Measurements from ENCODE around the gene HOXB4.

GRCh38 chr17:48619826-48620449 is 41.8 kb upstream of the HOXB4 start:
- TF ChIP-seq, protein P1, sequence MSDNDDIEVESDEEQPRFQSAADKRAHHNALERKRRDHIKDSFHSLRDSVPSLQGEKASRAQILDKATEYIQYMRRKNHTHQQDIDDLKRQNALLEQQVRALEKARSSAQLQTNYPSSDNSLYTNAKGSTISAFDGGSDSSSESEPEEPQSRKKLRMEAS (CRISPR knock-in tag; IDR thresholded peaks at IDR 0.05) = no peak
- TF ChIP-seq, protein P2, sequence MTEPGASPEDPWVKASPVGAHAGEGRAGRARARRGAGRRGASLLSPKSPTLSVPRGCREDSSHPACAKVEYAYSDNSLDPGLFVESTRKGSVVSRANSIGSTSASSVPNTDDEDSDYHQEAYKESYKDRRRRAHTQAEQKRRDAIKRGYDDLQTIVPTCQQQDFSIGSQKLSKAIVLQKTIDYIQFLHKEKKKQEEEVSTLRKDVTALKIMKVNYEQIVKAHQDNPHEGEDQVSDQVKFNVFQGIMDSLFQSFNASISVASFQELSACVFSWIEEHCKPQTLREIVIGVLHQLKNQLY (CRISPR knock-in tag; IDR thresholded peaks at IDR 0.05) = no peak
- no peak for TF ChIP-seq ETV6 (CRISPR knock-in tag; IDR thresholded peaks at IDR 0.05)
- no peak for TF ChIP-seq CTCF (IDR thresholded peaks at IDR 0.05)
- no peak for TF ChIP-seq TCF7 (CRISPR knock-in tag; IDR thresholded peaks at IDR 0.05; ENCODE audit: low read depth)
